Mucosa of stomach (tissue), 1 donor: ENCODE data around the gene ARF1.

Experiments used
- H3K27me3 ChIP-seq: one replicate; pipeline ENCODE4 v1.7.0; 2013; ENCODE audit warnings: mild to moderate bottlenecking, low read length; ENCODE audit not compliant: control insufficient read depth, insufficient read depth
- H3K36me3 ChIP-seq: one replicate; pipeline ENCODE4 v1.7.0; 2013; ENCODE audit warnings: low read length; ENCODE audit not compliant: control insufficient read depth, insufficient read depth
- H3K4me1 ChIP-seq: one replicate; pipeline ENCODE4 v1.7.0; 2013; ENCODE audit warnings: mild to moderate bottlenecking, low read length; ENCODE audit not compliant: control insufficient read depth, insufficient read depth
- H3K4me3 ChIP-seq: one replicate; pipeline ENCODE4 v1.7.0; 2013; ENCODE audit warnings: low read length
- H3K9ac ChIP-seq: one replicate; pipeline ENCODE4 v1.7.0; 2013; ENCODE audit warnings: mild to moderate bottlenecking, low read length, moderate library complexity
- H3K9me3 ChIP-seq: one replicate; pipeline ENCODE4 v1.7.0; 2013; ENCODE audit warnings: mild to moderate bottlenecking, low read length, moderate library complexity; ENCODE audit not compliant: control insufficient read depth
- donor health status: Pancreatic carcinoma.

The ARF1 gene

DNA sequence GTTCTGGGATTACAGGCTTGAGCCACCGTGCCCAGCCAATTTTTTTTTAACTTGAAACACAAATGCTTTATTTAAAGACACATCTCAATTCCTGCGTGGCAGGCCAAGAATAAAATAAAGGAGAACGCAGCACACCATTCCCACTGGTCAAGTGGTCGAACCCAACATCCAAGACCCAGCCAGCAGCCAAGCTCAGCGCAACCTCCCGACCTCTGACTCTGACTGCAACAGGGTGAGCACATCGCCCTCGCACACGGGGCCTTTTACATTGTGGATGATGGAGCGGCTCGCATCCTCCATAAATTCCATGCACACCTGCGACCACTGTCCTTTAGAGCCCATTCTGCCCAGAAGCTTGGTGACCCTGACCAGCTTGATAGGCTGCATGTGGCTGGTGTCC is 52.1 kb downstream of the ARF1 start:
- no peaks in the 10 kb centered on the region for H3K9me3 ChIP-seq
- H3K9ac ChIP-seq: no peak overlapping the region
- peaks cover 10% of the 10 kb centered on the region for H3K4me1 ChIP-seq
- no peaks in the 10 kb centered on the region for H3K36me3 ChIP-seq
- no peaks in the 10 kb centered on the region for H3K27me3 ChIP-seq
- no peak overlapping the region for H3K4me3 ChIP-seq

DNA sequence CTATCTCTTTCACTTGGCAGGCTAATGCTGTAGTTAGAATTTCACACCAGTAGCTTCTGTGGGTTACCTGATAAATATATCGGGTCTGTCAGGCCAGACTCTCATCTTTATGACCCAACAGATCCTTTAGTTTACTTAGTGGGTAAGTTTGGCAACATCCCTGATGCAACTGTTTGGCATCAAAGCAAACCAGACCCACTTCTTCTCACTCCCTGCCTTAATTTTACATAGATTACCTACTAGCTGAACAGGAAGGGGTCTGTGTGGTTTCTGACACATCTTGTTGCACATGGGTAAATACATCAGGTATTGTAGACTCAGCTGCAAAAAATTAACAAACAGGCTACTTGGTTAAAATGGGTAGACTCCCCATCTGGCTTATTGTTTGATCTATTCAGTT is 54.4 kb downstream of the ARF1 start:
- H3K4me3 ChIP-seq: no peak overlapping the region
- H3K4me1 ChIP-seq: peaks cover 15% of the 10 kb centered on the region
- H3K9me3 ChIP-seq: no peaks in the 10 kb centered on the region

DNA sequence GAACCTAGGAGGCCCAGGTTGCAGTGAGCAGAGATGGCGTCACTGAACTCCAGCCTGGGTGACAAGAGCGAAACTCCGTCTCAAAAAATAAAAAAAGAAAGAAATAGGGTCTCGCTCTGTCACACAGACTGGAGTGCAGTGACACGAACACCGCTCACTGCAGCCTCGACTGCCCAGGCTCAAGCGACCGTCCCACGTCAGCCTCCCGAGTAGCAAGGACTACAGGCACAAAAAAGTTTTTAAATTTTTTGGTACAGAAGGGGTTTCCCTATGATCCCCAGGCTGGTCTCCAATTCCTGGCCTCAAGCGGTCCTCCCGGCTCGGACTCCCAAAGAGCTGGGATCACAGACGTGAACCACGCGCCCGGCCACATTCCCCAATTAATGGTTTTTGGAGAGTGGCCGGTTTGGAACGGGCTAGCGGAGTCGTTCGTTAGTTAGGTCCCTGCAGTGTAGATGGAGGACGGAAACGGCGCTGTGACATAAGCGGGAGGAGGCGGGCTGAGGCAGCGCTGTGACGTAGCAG is 57.0 kb downstream of the ARF1 start:
- no peaks in the 10 kb centered on the region for H3K27me3 ChIP-seq
- H3K4me1 ChIP-seq: peaks cover 40% of the 10 kb centered on the region
- peak overlapping the region; percentile 80 for H3K4me3 ChIP-seq
- H3K9me3 ChIP-seq: no peaks in the 10 kb centered on the region
- no peaks in the 10 kb centered on the region for H3K36me3 ChIP-seq
- peak overlapping the region; percentile 76 for H3K9ac ChIP-seq

More for the DNA sequence above, 54.4 kb downstream of the ARF1 start:
- Histone ChIP-seq H3K36me3 (no peaks in the 10 kb centered on the region), H3K27me3 (no peaks in the 10 kb centered on the region), H3K9ac (no peak overlapping the region)

DNA sequence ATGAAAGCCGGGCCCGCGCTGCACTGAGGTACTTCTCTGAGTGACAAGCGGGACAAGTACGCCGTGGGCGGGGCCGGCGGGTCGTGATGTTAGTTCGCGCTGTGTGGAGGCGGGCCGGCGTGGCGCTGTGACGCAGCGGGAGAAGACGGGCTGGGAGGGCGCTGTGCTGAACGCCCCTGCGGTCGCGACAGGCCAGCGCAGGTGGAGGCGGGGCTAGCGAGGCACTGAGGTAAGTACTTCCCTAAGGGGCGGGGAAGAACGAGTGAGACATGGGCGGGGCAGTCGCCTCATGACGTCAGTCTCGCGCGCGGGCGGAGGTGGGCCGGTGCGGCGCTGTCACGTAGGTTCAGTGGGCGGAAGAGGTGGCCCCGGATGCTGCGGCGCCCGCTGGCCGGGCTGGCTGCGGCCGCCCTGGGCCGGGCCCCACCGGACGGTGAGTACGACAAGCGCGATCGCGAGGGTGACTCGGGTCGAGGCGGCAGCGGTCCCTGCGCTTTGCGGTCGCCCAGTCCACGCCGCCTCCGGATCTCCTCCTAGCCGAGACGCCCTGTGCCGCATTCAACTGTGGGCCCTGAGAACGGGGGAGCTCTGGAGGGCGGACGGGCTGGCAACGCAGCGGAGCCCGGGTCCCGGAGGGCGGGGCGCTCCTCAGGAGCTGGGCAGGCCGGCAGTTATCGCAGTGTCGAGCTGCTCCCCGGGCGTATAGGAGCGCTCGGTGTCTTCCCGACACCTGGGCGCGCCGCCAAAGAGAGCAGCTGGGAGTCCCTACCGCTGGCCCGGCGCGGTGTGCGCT is 57.6 kb downstream of the ARF1 start, which contains the start of gene GUK1:
GUK1 (plus strand) TSS at position 349 of the 793 bp plus-strand sequence; CDS start at position 373, 24 bp downstream.
- peaks cover 43% of the 10 kb centered on the region for H3K4me1 ChIP-seq

DNA sequence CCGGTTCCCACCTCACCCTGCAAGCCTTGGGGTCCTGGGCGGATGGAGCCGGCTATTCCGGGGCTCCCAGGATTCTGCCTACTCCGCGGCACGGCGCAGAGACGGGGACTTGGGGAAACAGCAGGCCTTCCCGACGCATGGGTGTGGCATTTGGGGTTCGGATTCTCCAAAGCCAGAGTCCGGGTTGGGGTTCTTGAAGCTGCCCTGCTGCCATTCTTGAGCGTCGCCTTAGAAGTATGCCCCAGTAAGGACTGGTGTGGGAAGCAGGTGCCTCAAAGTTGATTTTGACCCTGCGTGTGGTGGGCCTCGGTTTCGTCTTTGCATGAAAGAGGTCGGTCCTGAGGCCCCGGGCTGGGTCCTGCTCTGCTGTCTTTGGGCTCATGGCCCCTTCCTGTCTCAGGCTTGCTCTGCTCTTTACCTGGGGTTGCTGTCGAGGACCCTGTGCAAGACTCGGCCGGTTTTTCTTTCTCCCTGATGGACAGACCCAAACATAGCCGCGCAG is 58.3 kb downstream of the ARF1 start:
- peak overlapping the region; percentile 93 for H3K9ac ChIP-seq
- H3K36me3 ChIP-seq: no peaks in the 10 kb centered on the region
- no peaks in the 10 kb centered on the region for H3K27me3 ChIP-seq
- peaks cover 43% of the 10 kb centered on the region for H3K4me1 ChIP-seq
- H3K9me3 ChIP-seq: no peaks in the 10 kb centered on the region
- peak overlapping the region; percentile 88 for H3K4me3 ChIP-seq

More for the DNA sequence above, 57.6 kb downstream of the ARF1 start, which contains the start of gene GUK1:
- Histone ChIP-seq H3K4me3 (peak within 1 kb of the TSS; percentile 88), H3K9ac (peak within 1 kb of the TSS; percentile 93), H3K9me3 (no peaks in the 10 kb centered on the region), H3K27me3 (no peaks in the 10 kb centered on the region), H3K36me3 (no peaks in the 10 kb centered on the region)

DNA sequence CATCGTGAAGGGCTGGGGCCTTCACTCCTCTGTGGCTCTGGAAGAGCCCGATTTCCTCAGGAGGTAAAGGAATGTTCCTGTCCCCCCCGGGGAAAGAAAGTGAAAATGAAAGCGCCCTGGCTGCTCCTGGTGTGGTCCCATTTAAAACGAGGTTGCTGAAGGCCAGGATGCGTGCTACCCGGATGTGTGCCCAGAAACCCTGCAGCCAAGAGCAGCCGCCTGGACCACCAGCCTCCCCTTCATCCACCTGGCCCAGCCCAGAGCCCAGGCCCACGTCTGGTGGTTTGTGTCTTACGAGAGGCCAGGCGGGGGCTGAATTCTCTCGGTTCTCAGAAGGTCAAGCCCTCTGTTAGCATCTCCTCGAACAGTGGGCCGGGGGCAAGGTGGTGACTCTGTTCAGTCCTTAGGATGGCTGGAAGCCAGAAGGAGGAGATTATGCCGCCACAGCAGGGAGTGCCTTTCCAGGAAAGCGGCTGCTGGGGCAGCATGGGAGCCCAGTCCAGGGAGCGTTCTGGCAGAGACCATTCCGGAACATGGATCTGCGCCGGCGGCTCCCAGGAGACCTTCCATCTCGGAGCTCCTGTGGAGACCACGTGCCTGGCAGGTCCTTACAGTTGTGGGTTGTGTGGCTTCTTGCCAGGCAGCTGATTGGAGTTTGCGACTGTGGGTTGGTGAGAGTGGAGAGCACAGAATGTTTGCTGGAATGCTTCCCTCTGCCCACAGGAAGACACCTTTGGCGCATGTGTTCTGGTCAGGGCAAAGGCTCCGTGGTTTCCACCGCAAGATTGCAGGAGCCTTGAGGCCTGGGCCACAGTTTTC is 58.9 kb downstream of the ARF1 start:
- Histone ChIP-seq H3K4me1 (peaks cover 43% of the 10 kb centered on the region), H3K9me3 (no peaks in the 10 kb centered on the region), H3K27me3 (no peaks in the 10 kb centered on the region), H3K36me3 (no peaks in the 10 kb centered on the region), H3K9ac (peak overlapping the region; percentile 93), H3K4me3 (peak overlapping the region; percentile 88)

DNA sequence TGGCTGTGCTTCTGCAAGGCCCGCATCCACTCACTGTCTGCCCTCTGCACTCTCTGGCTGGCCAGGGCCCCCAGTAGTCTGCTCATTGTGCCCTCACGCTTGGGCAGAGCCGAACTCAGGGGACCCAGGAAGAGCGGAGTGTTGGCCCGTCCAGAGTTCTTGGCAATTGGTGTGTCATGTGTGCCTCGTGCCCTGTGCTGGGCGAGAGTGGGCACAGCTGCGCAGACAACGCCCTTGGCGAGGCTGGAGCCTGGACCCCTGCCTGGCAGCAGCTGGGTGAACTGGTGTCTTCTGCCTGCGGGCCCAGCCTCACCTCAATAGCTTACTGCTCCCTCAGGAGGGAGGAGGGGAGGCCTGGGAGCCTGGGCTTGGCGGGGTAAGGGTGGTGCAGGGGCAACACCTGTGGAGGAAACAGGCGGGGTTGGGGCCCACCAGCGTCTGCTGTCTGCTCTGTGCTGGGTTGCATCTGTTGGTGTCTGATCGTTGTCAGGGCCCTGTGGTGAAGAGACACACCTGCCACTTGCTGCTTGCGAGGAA is 59.7 kb downstream of the ARF1 start:
- Histone ChIP-seq H3K9ac (peak overlapping the region; percentile 93), H3K27me3 (no peaks in the 10 kb centered on the region), H3K9me3 (no peaks in the 10 kb centered on the region), H3K4me3 (peak overlapping the region; percentile 88), H3K4me1 (peaks cover 43% of the 10 kb centered on the region), H3K36me3 (peaks cover 4% of the 10 kb centered on the region)

DNA sequence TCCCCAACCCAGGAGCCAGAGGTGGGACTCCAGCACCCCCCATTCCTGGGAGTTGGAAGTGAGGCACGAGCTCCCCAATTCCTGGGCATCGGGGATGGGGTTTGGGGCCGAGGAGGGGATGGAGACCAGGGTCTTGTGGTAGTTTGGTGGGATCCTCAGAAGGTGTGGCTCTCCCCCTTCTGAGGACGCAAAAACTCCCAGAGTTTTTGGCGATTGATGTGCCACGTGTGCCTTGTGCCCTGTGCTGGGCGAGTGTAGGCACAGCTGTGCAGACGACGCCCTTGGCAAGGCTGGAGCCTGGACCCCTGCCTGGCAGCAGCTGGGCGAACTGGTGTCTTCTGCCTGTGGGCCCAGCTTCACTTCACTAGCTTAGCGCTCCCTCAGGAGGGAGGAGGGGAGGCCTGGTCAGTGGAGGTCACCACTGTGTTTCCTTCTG is 60.2 kb downstream of the ARF1 start:
- Histone ChIP-seq H3K36me3 (peaks cover 4% of the 10 kb centered on the region), H3K4me3 (no peak overlapping the region), H3K9me3 (no peaks in the 10 kb centered on the region), H3K4me1 (peaks cover 43% of the 10 kb centered on the region), H3K27me3 (no peaks in the 10 kb centered on the region), H3K9ac (no peak overlapping the region)

DNA sequence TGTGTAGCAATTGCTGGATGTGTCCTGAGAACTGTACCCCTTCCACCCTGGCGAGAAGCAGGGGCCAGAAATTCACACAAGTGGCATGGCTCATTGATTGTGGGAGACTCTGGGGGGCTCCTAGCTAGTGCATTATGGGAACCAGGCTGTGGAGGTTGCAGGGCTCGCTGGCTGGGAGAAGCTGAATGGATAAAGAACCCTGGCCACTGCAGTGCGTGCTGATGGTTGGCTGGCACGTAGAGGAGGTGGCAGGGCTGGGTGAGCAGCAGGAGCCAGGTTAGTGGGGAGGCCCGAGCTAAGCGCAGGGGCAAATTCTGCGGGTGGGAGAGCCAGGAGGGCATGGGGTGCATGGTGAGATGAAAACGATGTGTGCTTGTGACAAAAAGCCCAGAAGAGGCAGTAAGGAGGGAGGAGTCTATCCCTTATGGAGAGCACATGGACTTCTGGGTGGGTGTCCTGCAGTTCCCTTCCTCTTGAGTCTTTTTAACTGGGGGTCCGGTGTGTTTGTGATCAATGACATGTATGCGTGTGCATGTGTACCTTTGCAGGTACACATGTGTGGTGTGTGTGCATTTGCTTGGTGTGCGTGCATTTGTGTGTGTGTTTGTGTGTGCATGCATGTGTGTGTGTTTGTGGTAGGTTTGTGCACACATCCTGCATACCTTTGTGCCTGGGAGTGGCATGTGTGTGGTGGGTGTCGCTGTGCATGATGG is 61.1 kb downstream of the ARF1 start:
- Histone ChIP-seq H3K27me3 (no peaks in the 10 kb centered on the region), H3K36me3 (peaks cover 4% of the 10 kb centered on the region), H3K4me1 (peaks cover 50% of the 10 kb centered on the region), H3K9me3 (no peaks in the 10 kb centered on the region), H3K9ac (no peak overlapping the region), H3K4me3 (no peak overlapping the region)

DNA sequence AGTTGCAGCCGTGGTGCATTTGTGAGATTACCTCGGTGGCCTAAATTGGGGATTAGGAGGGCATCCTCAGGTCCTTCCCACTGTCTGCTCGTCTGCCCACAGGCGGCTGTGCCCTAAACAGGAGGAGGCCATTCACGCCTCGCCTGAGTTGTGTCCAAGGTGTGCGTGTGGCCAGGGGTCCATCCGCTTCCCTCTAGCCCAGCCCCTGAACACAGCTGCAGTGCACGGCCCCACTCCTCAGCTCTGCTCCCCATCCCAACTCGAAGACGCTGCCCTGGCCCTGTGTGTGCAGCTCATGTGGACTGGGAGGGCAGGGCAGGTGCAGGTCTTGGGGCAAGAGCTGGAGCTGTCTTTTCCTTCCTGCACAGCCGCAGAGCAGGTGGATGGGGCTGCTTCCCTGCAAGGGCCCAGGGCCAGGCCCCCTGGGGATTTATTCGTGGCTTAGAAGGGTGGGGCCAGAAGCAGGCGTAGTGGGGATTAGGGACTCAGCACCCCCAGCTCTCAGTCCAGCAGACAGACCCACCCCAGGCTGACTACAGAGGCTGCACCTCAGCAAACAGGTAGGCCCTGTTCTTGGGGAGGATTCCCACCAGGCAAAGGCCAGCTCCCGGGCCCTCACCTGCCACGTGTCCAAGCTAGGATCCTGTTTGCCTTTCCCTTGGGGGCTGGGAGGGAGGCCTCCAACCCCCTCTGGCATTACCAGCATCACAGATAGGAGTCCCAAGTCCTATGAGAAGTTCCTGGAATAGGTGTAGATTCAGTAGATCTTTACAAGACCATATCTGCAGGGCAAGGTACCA is 61.9 kb downstream of the ARF1 start:
- H3K9me3 ChIP-seq: no peaks in the 10 kb centered on the region
- no peak overlapping the region for H3K9ac ChIP-seq
- peaks cover 4% of the 10 kb centered on the region for H3K36me3 ChIP-seq
- no peaks in the 10 kb centered on the region for H3K27me3 ChIP-seq
- peaks cover 56% of the 10 kb centered on the region for H3K4me1 ChIP-seq
- no peak overlapping the region for H3K4me3 ChIP-seq

DNA sequence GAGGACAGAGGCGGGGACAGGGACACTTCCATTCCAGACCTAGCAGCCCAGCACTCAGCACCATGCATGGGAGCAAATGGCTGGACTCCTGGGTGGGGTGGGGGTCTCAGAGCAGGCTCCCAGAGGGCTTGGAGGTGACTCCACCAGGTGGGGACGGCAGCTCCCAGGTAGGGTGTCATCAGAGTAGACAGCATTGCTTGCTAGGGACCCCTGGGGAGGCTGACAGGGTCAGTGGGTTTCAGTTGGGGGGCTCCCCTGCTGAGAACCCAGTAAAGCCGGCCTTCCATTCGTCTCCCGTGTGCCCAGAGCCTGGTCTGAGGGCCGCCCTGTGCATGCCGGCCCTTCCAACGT is 62.5 kb downstream of the ARF1 start:
- Histone ChIP-seq H3K9me3 (no peaks in the 10 kb centered on the region), H3K36me3 (peaks cover 4% of the 10 kb centered on the region), H3K27me3 (no peaks in the 10 kb centered on the region), H3K4me3 (no peak overlapping the region), H3K4me1 (peaks cover 60% of the 10 kb centered on the region), H3K9ac (no peak overlapping the region)
